HL-60 (cell line): Measurements from ENCODE around the gene ARMC6.

Experiments
- CTCF ChIP-seq: IDR thresholded peaks from one replicate; pipeline ENCODE4 v1.5.1; 2011; ENCODE audit warnings: low read length, control low read depth, inconsistent platforms; ENCODE audit not compliant: insufficient read depth
- GABPA ChIP-seq: IDR thresholded peaks from 2 replicates; pipeline ENCODE4 v1.6.1; 2012; ENCODE audit warnings: low read depth
- POLR2AphosphoS5 ChIP-seq: IDR thresholded peaks from 2 replicates; pipeline ENCODE4 v1.6.1; 2012; ENCODE audit warnings: low read depth
- REST ChIP-seq: IDR thresholded peaks from 2 replicates; pipeline ENCODE4 v1.6.1; 2012; ENCODE audit warnings: low read depth; ENCODE audit not compliant: insufficient replicate concordance

GRCh38 chr19:19064811-19065745 is 31.7 kb downstream of the ARMC6 start:
- TF ChIP-seq REST (no peak), CTCF (no peak), POLR2AphosphoS5 (no peak), GABPA (no peak)
